ENCODE measurements around the gene PDE8B.

GRCh38 chr5:77369566-77369965 lies 159.1 kb downstream of the PDE8B start:
- TF ChIP-seq CTCF (IDR thresholded peaks at IDR 0.05) (no peak), EP300 (IDR thresholded peaks at IDR 0.05) (no peak), POLR2A (IDR thresholded peaks at IDR 0.05) (no peak)

Data from suprapubic skin (tissue), 3 donors.